K562 (cell line): ENCODE data around the gene IL20.

ENCODE experiments used
- ARHGAP35 ChIP-seq: fragments of 450-650 bp; IDR thresholded peaks from 2 replicates; pipeline ENCODE4 v1.6.1; 2018; ENCODE audit not compliant: partially characterized antibody
- CREM ChIP-seq: IDR thresholded peaks from 2 replicates; pipeline ENCODE4 v1.6.1; 2014; ENCODE audit warnings: antibody characterized with exemption, low read depth
- CTCF ChIP-seq, 3 experiments: IDR thresholded peaks in 2 of 3; conservative IDR thresholded peaks in 1 of 3; 2 replicates each; pipeline ENCODE4 v1.5.1; 2011 to 2012; ENCODE audit warnings: low read length in 3 of 3, mild to moderate bottlenecking in 3 of 3, control low read depth in 2 of 3, improper control_type of control experiment in 1 of 3, inconsistent platforms in 1 of 3, low read depth in 1 of 3, mixed read lengths in 1 of 3, moderate library complexity in 1 of 3; ENCODE audit not compliant: insufficient read depth in 2 of 3
- ELF1 ChIP-seq: fragments of 200-800 bp; sonication (Bioruptor generic); IDR thresholded peaks from 2 replicates; pipeline ENCODE4 v1.6.1; 2016; ENCODE audit warnings: missing genetic modification characterization, missing compliant biosample characterization
- FIP1L1 ChIP-seq: fragments of 200-400 bp; formaldehyde crosslinking; IDR thresholded peaks from 2 replicates; pipeline ENCODE4 v1.6.1; 2018; ENCODE audit warnings: mild to moderate bottlenecking, low read depth, low read length; ENCODE audit not compliant: poor library complexity, severe bottlenecking
- HDAC2 ChIP-seq: fragments of 450-650 bp; IDR thresholded peaks from 2 replicates; pipeline ENCODE4 v1.6.1; 2016; ENCODE audit warnings: mild to moderate bottlenecking
- MAZ ChIP-seq, 2 experiments: fragments of 450-650 bp in 1 of 2; sonication (generic) in 1 of 2; formaldehyde crosslinking; IDR thresholded peaks in 1 of 2; conservative IDR thresholded peaks in 1 of 2; 2 replicates each; pipeline versions ENCODE4 v1.4.0 to v1.5.0; 2020; ENCODE audit warnings: mild to moderate bottlenecking in 1 of 2, missing genetic modification reagents in 1 of 2
- RBBP5 ChIP-seq: fragments of 200-600 bp; sonication (generic); IDR thresholded peaks from 2 replicates; pipeline ENCODE4 v1.6.1; 2012; ENCODE audit warnings: borderline replicate concordance, mild to moderate bottlenecking, low read length, control low read depth, inconsistent platforms; ENCODE audit not compliant: insufficient read depth, poor library complexity, severe bottlenecking
- ZFP36 ChIP-seq: fragments of 150-350 bp; IDR thresholded peaks from 2 replicates; pipeline ENCODE4 v1.6.1; 2018; ENCODE audit warnings: low read length, low read depth; ENCODE audit not compliant: partially characterized antibody
- TF ChIP-seq, protein P1 (sequence below): sonication (generic); formaldehyde crosslinking; IDR thresholded peaks from 2 replicates; pipeline ENCODE4 v1.8.0; 2022; ENCODE audit warnings: mild to moderate bottlenecking, missing genetic modification reagents
- TF ChIP-seq, protein P2 (sequence below), 2 experiments: fragments of 450-650 bp; formaldehyde crosslinking in 1 of 2; IDR thresholded peaks; 2 replicates each; pipeline versions ENCODE4 v1.4.0 to v1.6.1; 2014 to 2020; ENCODE audit warnings: mild to moderate bottlenecking in 2 of 2, borderline replicate concordance in 1 of 2, low read depth in 1 of 2
- TF ChIP-seq, protein P3 (sequence below), 2 experiments: fragments of 200-800 bp in 1 of 2; sonication (Bioruptor generic) in 1 of 2; sonication (generic) in 1 of 2; formaldehyde crosslinking in 1 of 2; IDR thresholded peaks in 1 of 2; conservative IDR thresholded peaks in 1 of 2; 2 replicates each; pipeline versions ENCODE4 v1.5.0 to v1.6.1; 2016 to 2020; ENCODE audit warnings: missing compliant biosample characterization in 1 of 2, missing genetic modification characterization in 1 of 2, missing genetic modification reagents in 1 of 2

- no peak for TF ChIP-seq CTCF (IDR thresholded peaks at IDR 0.05 in 2 of 3, conservative IDR thresholded peaks at IDR 0.05 in 1 of 3; ENCODE audit: insufficient read depth in 2 of 3, low read depth in 1 of 3, low read length in 3 of 3)
- TF ChIP-seq RBBP5, result no peak
- TF ChIP-seq, protein P1, sequence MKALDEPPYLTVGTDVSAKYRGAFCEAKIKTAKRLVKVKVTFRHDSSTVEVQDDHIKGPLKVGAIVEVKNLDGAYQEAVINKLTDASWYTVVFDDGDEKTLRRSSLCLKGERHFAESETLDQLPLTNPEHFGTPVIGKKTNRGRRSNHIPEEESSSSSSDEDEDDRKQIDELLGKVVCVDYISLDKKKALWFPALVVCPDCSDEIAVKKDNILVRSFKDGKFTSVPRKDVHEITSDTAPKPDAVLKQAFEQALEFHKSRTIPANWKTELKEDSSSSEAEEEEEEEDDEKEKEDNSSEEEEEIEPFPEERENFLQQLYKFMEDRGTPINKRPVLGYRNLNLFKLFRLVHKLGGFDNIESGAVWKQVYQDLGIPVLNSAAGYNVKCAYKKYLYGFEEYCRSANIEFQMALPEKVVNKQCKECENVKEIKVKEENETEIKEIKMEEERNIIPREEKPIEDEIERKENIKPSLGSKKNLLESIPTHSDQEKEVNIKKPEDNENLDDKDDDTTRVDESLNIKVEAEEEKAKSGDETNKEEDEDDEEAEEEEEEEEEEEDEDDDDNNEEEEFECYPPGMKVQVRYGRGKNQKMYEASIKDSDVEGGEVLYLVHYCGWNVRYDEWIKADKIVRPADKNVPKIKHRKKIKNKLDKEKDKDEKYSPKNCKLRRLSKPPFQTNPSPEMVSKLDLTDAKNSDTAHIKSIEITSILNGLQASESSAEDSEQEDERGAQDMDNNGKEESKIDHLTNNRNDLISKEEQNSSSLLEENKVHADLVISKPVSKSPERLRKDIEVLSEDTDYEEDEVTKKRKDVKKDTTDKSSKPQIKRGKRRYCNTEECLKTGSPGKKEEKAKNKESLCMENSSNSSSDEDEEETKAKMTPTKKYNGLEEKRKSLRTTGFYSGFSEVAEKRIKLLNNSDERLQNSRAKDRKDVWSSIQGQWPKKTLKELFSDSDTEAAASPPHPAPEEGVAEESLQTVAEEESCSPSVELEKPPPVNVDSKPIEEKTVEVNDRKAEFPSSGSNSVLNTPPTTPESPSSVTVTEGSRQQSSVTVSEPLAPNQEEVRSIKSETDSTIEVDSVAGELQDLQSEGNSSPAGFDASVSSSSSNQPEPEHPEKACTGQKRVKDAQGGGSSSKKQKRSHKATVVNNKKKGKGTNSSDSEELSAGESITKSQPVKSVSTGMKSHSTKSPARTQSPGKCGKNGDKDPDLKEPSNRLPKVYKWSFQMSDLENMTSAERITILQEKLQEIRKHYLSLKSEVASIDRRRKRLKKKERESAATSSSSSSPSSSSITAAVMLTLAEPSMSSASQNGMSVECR, result no peak
- TF ChIP-seq, protein P2, sequence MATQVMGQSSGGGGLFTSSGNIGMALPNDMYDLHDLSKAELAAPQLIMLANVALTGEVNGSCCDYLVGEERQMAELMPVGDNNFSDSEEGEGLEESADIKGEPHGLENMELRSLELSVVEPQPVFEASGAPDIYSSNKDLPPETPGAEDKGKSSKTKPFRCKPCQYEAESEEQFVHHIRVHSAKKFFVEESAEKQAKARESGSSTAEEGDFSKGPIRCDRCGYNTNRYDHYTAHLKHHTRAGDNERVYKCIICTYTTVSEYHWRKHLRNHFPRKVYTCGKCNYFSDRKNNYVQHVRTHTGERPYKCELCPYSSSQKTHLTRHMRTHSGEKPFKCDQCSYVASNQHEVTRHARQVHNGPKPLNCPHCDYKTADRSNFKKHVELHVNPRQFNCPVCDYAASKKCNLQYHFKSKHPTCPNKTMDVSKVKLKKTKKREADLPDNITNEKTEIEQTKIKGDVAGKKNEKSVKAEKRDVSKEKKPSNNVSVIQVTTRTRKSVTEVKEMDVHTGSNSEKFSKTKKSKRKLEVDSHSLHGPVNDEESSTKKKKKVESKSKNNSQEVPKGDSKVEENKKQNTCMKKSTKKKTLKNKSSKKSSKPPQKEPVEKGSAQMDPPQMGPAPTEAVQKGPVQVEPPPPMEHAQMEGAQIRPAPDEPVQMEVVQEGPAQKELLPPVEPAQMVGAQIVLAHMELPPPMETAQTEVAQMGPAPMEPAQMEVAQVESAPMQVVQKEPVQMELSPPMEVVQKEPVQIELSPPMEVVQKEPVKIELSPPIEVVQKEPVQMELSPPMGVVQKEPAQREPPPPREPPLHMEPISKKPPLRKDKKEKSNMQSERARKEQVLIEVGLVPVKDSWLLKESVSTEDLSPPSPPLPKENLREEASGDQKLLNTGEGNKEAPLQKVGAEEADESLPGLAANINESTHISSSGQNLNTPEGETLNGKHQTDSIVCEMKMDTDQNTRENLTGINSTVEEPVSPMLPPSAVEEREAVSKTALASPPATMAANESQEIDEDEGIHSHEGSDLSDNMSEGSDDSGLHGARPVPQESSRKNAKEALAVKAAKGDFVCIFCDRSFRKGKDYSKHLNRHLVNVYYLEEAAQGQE (IDR thresholded peaks at IDR 0.05; ENCODE audit: borderline replicate concordance), result no peak
- TF ChIP-seq, protein P2 (CRISPR knock-in tag; IDR thresholded peaks at IDR 0.05; ENCODE audit: low read depth), result no peak
- no peak for TF ChIP-seq ELF1 (tag)
- TF ChIP-seq FIP1L1, result no peak
- TF ChIP-seq ZFP36, result no peak
- no peak for TF ChIP-seq MAZ (CRISPR knock-in tag; conservative IDR thresholded peaks at IDR 0.05 in 1 of 2, IDR thresholded peaks at IDR 0.05 in 1 of 2)
- TF ChIP-seq, protein P3, sequence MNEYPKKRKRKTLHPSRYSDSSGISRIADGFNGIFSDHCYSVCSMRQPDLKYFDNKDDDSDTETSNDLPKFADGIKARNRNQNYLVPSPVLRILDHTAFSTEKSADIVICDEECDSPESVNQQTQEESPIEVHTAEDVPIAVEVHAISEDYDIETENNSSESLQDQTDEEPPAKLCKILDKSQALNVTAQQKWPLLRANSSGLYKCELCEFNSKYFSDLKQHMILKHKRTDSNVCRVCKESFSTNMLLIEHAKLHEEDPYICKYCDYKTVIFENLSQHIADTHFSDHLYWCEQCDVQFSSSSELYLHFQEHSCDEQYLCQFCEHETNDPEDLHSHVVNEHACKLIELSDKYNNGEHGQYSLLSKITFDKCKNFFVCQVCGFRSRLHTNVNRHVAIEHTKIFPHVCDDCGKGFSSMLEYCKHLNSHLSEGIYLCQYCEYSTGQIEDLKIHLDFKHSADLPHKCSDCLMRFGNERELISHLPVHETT (CRISPR knock-in tag; conservative IDR thresholded peaks at IDR 0.05 in 1 of 2, IDR thresholded peaks at IDR 0.05 in 1 of 2), result no peak
- no peak for TF ChIP-seq ARHGAP35
- TF ChIP-seq CREM, result no peak
- no peak for TF ChIP-seq HDAC2
Measured at GRCh38 chr1:206873603-206874188, 8.3 kb downstream of the IL20 start.
